H1 (cell line): ENCODE measurements around the gene GMNC. TPM values are rescaled to one million over a fixed set of nuclear protein-coding genes. Genes with fewer than 3 reads are reported as not detected.

Source experiments
- CTCF ChIA-PET: fragments of 300-600 bp; sonication (Branson Sonifier 250); formaldehyde crosslinking; loops from one replicate; lab custom pipeline; 2021; ENCODE audit not compliant: partially characterized antibody; lab: Charles Lee
- POLR2A ChIA-PET: fragments of 300-600 bp; sonication (Branson Sonifier 250); formaldehyde crosslinking; loops from one replicate; lab custom pipeline; 2021; ENCODE audit warnings: inconsistent platforms; ENCODE audit not compliant: partially characterized antibody; lab: Charles Lee
- DNase-seq, 2 experiments: peaks; one replicate each; pipeline versions ENCODE4 v3.0.0 to v3.0.0-alpha.2; 2010 to 2022; ENCODE audit warnings: low spot score in 2 of 2, low read depth in 1 of 2, mixed read lengths in 1 of 2
- FAIRE-seq: peaks from 2 replicates; lab custom pipeline; 2011; peaks lifted over from hg19 to GRCh38; lab: Jason Lieb, UNC
- H2AFZ ChIP-seq: 2 replicates; pipeline ENCODE4 v1.8.1; 2012; ENCODE audit warnings: low read length, inconsistent platforms
- H2AK5ac ChIP-seq: 2 replicates; pipeline ENCODE4 v1.6.1; 2013; ENCODE audit warnings: low read depth, low read length
- H2BK120ac ChIP-seq: replicated peaks from 2 replicates; pipeline ENCODE3; 2013; ENCODE audit warnings: low read depth, low read length, inconsistent platforms
- H2BK12ac ChIP-seq: 2 replicates; pipeline ENCODE4 v1.6.1; 2013; ENCODE audit warnings: low read depth, low read length
- H2BK15ac ChIP-seq: 2 replicates; pipeline ENCODE4 v1.6.1; 2013; ENCODE audit warnings: low read length
- H2BK20ac ChIP-seq: 2 replicates; pipeline ENCODE4 v1.6.1; 2013; ENCODE audit warnings: low read length
- H2BK5ac ChIP-seq: 2 replicates; pipeline ENCODE4 v1.6.1; 2013; ENCODE audit warnings: low read depth, low read length
- H3K14ac ChIP-seq: 2 replicates; pipeline ENCODE4 v1.6.1; 2013; ENCODE audit warnings: inconsistent platforms; ENCODE audit not compliant: insufficient read length
- H3K18ac ChIP-seq: 2 replicates; pipeline ENCODE4 v1.6.1; 2013; ENCODE audit warnings: low read length; ENCODE audit errors: extremely low read depth
- H3K23ac ChIP-seq: 2 replicates; pipeline ENCODE4 v1.6.1; 2013; ENCODE audit warnings: inconsistent platforms; ENCODE audit not compliant: insufficient read length
- H3K23me2 ChIP-seq: 2 replicates; pipeline ENCODE4 v1.6.1; 2013; ENCODE audit warnings: low read depth, low read length
- H3K27ac ChIP-seq: 2 replicates; pipeline ENCODE4 v1.6.1; 2011; ENCODE audit warnings: low read depth, low read length, inconsistent platforms
- H3K27me3 ChIP-seq, 4 experiments: replicated peaks in 1 of 4; 1 replicate in 1 of 4; 2 replicates in 3 of 4; pipeline versions ENCODE4 v1.6.1 to v1.8.1; 2011 to 2013; ENCODE audit warnings: low read length in 3 of 4, mild to moderate bottlenecking in 3 of 4, inconsistent platforms in 2 of 4, mixed read lengths in 2 of 4, moderate library complexity in 1 of 4; ENCODE audit not compliant: control insufficient read depth in 3 of 4, insufficient read depth in 3 of 4; ENCODE audit errors: extremely low read depth in 1 of 4
- H3K36me3 ChIP-seq, 4 experiments: 2 replicates each; pipeline versions ENCODE4 v1.6.1 to v1.8.1; 2011 to 2013; ENCODE audit warnings: mild to moderate bottlenecking in 4 of 4, low read length in 3 of 4, moderate library complexity in 2 of 4, control low read depth in 1 of 4, inconsistent platforms in 1 of 4; ENCODE audit not compliant: insufficient read depth in 4 of 4, control insufficient read depth in 2 of 4
- H3K4ac ChIP-seq: replicated peaks from 2 replicates; pipeline ENCODE3; 2013; ENCODE audit warnings: low read length, low read depth, mixed read lengths, inconsistent platforms; ENCODE audit not compliant: insufficient read length
- H3K4me1 ChIP-seq, 4 experiments: replicated peaks in 1 of 4; 1 replicate in 1 of 4; 2 replicates in 3 of 4; pipeline versions ENCODE4 v1.6.1 to v1.8.1; 2011 to 2013; ENCODE audit warnings: low read length in 3 of 4, inconsistent platforms in 2 of 4, mixed read lengths in 1 of 4; ENCODE audit not compliant: insufficient read depth in 4 of 4, control insufficient read depth in 3 of 4
- H3K4me2 ChIP-seq, 2 experiments: 2 replicates each; pipeline versions ENCODE4 v1.6.1 to v1.8.1; 2011 to 2013; ENCODE audit warnings: low read depth in 2 of 2, low read length in 2 of 2, control low read depth in 1 of 2, inconsistent platforms in 1 of 2, mild to moderate bottlenecking in 1 of 2; ENCODE audit not compliant: insufficient read depth in 1 of 2
- H3K4me3 ChIP-seq, 4 experiments: fragments of 200-600, 300-600 bp in 1 of 4; sonication (generic), shearing (Covaris generic), sonication (Bioruptor Twin) in 1 of 4; 2 replicates each; pipeline versions ENCODE4 v1.5.1 to v1.8.1; 2011 to 2016; ENCODE audit warnings: low read length in 4 of 4, low read depth in 3 of 4, control low read depth in 2 of 4, inconsistent platforms in 2 of 4, mild to moderate bottlenecking in 2 of 4, mixed read lengths in 1 of 4, moderate library complexity in 1 of 4; ENCODE audit not compliant: insufficient read depth in 2 of 4; ENCODE audit errors: extremely low read depth in 1 of 4
- H3K56ac ChIP-seq: replicated peaks from 2 replicates; pipeline ENCODE3; 2013; ENCODE audit warnings: low read depth, mild to moderate bottlenecking, mixed read lengths, low read length, inconsistent platforms; ENCODE audit not compliant: insufficient read length
- H3K79me1 ChIP-seq: 2 replicates; pipeline ENCODE4 v1.6.1; 2013; ENCODE audit warnings: low read depth, low read length, control low read depth
- H3K79me2 ChIP-seq, 2 experiments: 2 replicates each; pipeline versions ENCODE4 v1.6.1 to v1.8.1; 2012 to 2013; ENCODE audit warnings: low read length in 2 of 2, mild to moderate bottlenecking in 2 of 2, inconsistent platforms in 1 of 2; ENCODE audit not compliant: insufficient read depth in 2 of 2, control insufficient read depth in 1 of 2
- H3K9ac ChIP-seq, 4 experiments: replicated peaks in 1 of 4; 1 replicate in 1 of 4; 2 replicates in 3 of 4; pipeline versions ENCODE4 v1.6.1 to v1.8.1; 2011 to 2013; ENCODE audit warnings: low read depth in 3 of 4, low read length in 3 of 4, control low read depth in 2 of 4, mild to moderate bottlenecking in 2 of 4, moderate library complexity in 2 of 4, inconsistent platforms in 1 of 4; ENCODE audit errors: extremely low read depth in 1 of 4
- H3K9me3 ChIP-seq, 2 experiments: 2 replicates each; pipeline versions ENCODE4 v1.6.1 to v1.8.1; 2012 to 2013; ENCODE audit warnings: mild to moderate bottlenecking in 2 of 2, moderate library complexity in 2 of 2, control low read depth in 1 of 2, inconsistent platforms in 1 of 2, low read depth in 1 of 2, low read length in 1 of 2, mixed read lengths in 1 of 2; ENCODE audit not compliant: insufficient read depth in 2 of 2
- H4K20me1 ChIP-seq, 2 experiments: replicated peaks in 1 of 2; 2 replicates each; pipeline versions ENCODE3 to v1.8.1; 2011 to 2013; ENCODE audit warnings: inconsistent platforms in 2 of 2, low read length in 2 of 2, mild to moderate bottlenecking in 1 of 2; ENCODE audit not compliant: insufficient read depth in 2 of 2, control insufficient read depth in 1 of 2
- H4K5ac ChIP-seq: 2 replicates; pipeline ENCODE4 v1.6.1; 2013; ENCODE audit warnings: low read length, low read depth, mixed read lengths, inconsistent platforms; ENCODE audit not compliant: insufficient read length
- H4K8ac ChIP-seq: 2 replicates; pipeline ENCODE4 v1.8.0; 2013; ENCODE audit warnings: mild to moderate bottlenecking, moderate library complexity, low read length, inconsistent platforms; ENCODE audit not compliant: insufficient read depth; ENCODE audit errors: extremely low read depth
- H4K91ac ChIP-seq: replicated peaks from 2 replicates; pipeline ENCODE3; 2013; ENCODE audit warnings: low read length, mixed read lengths, inconsistent platforms; ENCODE audit not compliant: insufficient read length
- EP300 ChIP-seq, 2 experiments: IDR thresholded peaks; 1 replicate in 1 of 2; 2 replicates in 1 of 2; pipeline ENCODE4 v1.6.1; 2011 to 2012; ENCODE audit warnings: low read depth in 2 of 2, low read length in 2 of 2, mild to moderate bottlenecking in 2 of 2, borderline replicate concordance in 1 of 2, inconsistent platforms in 1 of 2, moderate library complexity in 1 of 2
- JUND ChIP-seq: IDR thresholded peaks from 2 replicates; pipeline ENCODE4 v1.6.1; 2011; ENCODE audit warnings: mild to moderate bottlenecking, improper control_type of control experiment, low read length
- YY1 ChIP-seq: IDR thresholded peaks from 2 replicates; pipeline ENCODE4 v1.6.1; 2011; ENCODE audit warnings: low read depth, mild to moderate bottlenecking, low read length
- WGBS, 2 experiments: shearing (Covaris generic) in 1 of 2; methylation state at CpG; one replicate each; pipeline versions ENCODE4 v1.1.6 to v1.1.7; 2013 to 2015; ENCODE audit warnings: low lambda C conversion rate in 2 of 2, mixed read lengths in 2 of 2, inconsistent platforms in 1 of 2, low coverage in 1 of 2, missing lambda C conversion rate in 1 of 2; ENCODE audit not compliant: insufficient replicate concordance in 2 of 2, insufficient coverage in 1 of 2, insufficient read length in 1 of 2; ENCODE audit errors: extremely low coverage in 1 of 2, missing lambda C conversion rate in 1 of 2; 5-methylcytosine and 5-hydroxymethylcytosine counted together
- polyA plus RNA-seq, 7 experiments: library from polyadenylated mRNA; depleted of rRNA in 3 of 7; stranded (reverse) in 5 of 7; unstranded in 2 of 7; fragments of >200 nt in 5 of 7; fragments of 200-250 nt in 2 of 7; gene quantifications; 1 replicate in 5 of 7; 2 replicates in 1 of 7; 4 replicates in 1 of 7; pipeline versions ENCODE4 v1.2.1 to v1.2.3, GENCODE V29; 2011 to 2013; ENCODE audit warnings: missing spikeins in 2 of 7, mixed read lengths in 2 of 7
- total RNA-seq: library from RNA; stranded (reverse); fragmentation: NEBNext Ultra II Directional; extraction: Animal tissue kit (Norgen Biotek cat#: 25700); gene quantifications from 2 replicates; pipeline ENCODE4 v1.2.1, GENCODE V29; 2021
- TF ChIP-seq, protein P1 (sequence below): IDR thresholded peaks from 2 replicates; pipeline ENCODE4 v1.6.1; 2012; ENCODE audit warnings: inconsistent platforms

GMNC gene
- total and polyA plus RNA-seq, 2 of the 8 experiments (the other 6 are each of a cell fraction or from before 2014, with no cell fraction given), result 0.05 to 0.24 TPM

DNA sequence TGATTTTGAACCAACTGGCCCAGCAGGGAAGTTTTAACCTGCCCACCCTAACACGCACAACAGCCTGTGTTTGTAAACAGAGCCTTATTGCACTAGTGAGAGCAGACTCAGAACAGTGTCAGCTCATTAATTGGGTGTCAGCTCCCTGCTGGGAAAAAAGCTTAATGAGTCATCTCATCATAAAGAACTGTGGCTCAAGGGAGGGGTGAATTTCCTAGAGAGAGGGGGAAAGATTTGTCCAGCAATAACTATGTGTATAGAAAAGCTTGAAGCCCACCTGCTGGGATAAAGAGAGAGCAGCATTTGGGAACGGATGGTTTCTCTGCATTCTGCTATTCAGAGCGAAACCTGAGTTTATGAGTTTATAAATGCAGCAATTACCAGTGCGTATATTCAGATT, 48.9 kb upstream of the GMNC start:
- Histone ChIP-seq H3K18ac (no peak overlapping the region), H4K8ac (no peak overlapping the region), H3K4me1 (0 out of 7 replicates have a peak, but pooled peaks cover 0 to 4% (median 0%) of the 10 kb centered on the region in 4 experiments), H3K36me3 (no peaks in the 10 kb centered on the region), H3K4me2 (no peak overlapping the region), H3K9ac (no peak overlapping the region), H2BK12ac (no peak overlapping the region), H3K79me1 (no peaks in the 10 kb centered on the region), H3K27me3 (peaks cover 0 to 1% (median 0%) of the 10 kb centered on the region in 4 experiments; a peak in 1 of 7 replicates), H2BK15ac (no peak overlapping the region), H3K79me2 (no peaks in the 10 kb centered on the region), H3K14ac (no peak overlapping the region), H3K4ac (no peak overlapping the region), H2BK5ac (no peak overlapping the region), H2BK120ac (no peak overlapping the region), H4K5ac (no peak overlapping the region), H3K27ac (no peak overlapping the region), H3K56ac (no peak overlapping the region), H2BK20ac (no peak overlapping the region), H2AFZ (no peak overlapping the region), H3K9me3 (no peaks in the 10 kb centered on the region; a peak in 1 of 4 replicates), H2AK5ac (no peak overlapping the region), H3K4me3 (no peak overlapping the region), H3K23me2 (no peaks in the 10 kb centered on the region), H4K91ac (no peak overlapping the region), H4K20me1 (no peaks in the 10 kb centered on the region), H3K23ac (no peak overlapping the region)
- DNase-seq (no peak), FAIRE-seq (no peak)
- TF ChIP-seq YY1, result no peak
- no peak for TF ChIP-seq EP300 (IDR thresholded peaks at IDR 0.05; ENCODE audit: borderline replicate concordance in 1 of 2, low read depth in 2 of 2, low read length in 2 of 2)
- peak; percentile 61; the same call in 1 of the 2 replicates for TF ChIP-seq JUND
- TF ChIP-seq, protein P1, sequence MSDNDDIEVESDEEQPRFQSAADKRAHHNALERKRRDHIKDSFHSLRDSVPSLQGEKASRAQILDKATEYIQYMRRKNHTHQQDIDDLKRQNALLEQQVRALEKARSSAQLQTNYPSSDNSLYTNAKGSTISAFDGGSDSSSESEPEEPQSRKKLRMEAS, result no peak
- ChIA-PET POLR2A (no interaction called here), CTCF (interaction anchor here (0.7 to 1.0 kb wide), 3 partner anchors 26 to 48 kb away, joined by 3 read pairs; no protein-coding TSS in a partner anchor)
- whole genome bisulfite sequencing, 2 experiments, result 78% methylated on average over 4 of the region's 4 CpGs; no CpG with 5 or more reads in 1 of the 2 experiments
